T-helper 17 cell (primary cell): ENCODE data around the gene PTPRD. TPM values are rescaled to one million over a fixed set of nuclear protein-coding genes. Genes with fewer than 3 reads are reported as not detected.

ENCODE experiments used
- ATAC-seq: fragments of 150-1000 bp; cut with Tn5 transposase; 2 replicates; pipeline ENCODE4 v1.10.0; 2021; ENCODE audit warnings: mild to moderate bottlenecking, moderate library complexity
- DNase-seq, 3 donors: peaks; one replicate each; pipeline versions ENCODE4 v3.0.0 to v3.0.0-alpha.2; 2020 to 2021
- H3K9me3 ChIP-seq: one replicate; pipeline ENCODE4 v1.7.0; 2013; ENCODE audit warnings: low read length, mild to moderate bottlenecking; ENCODE audit not compliant: control insufficient read depth, poor library complexity, severe bottlenecking
- H3K27ac Mint-ChIP-seq: one replicate; pipeline ENCODE4 v1.8.0; 2022; ENCODE audit warnings: mild to moderate bottlenecking, moderate library complexity, mixed read lengths
- H3K27me3 Mint-ChIP-seq: one replicate; pipeline ENCODE4 v1.8.0; 2022; ENCODE audit warnings: mixed read lengths
- H3K36me3 Mint-ChIP-seq: one replicate; pipeline ENCODE4 v1.8.0; 2022; ENCODE audit warnings: low read depth, mixed read lengths
- H3K4me1 Mint-ChIP-seq: one replicate; pipeline ENCODE4 v1.8.0; 2022; ENCODE audit warnings: mild to moderate bottlenecking, mixed read lengths
- H3K4me3 Mint-ChIP-seq: one replicate; pipeline ENCODE4 v1.8.0; 2022; ENCODE audit warnings: mild to moderate bottlenecking, moderate library complexity, mixed read lengths
- total RNA-seq, 4 donors: library from RNA in 2 of 4; stranded (reverse) in 2 of 4; gene quantifications; one replicate each; pipeline ENCODE4 v1.2.3 and lab custom pipeline; 2022 to 2026

PTPRD gene
- total RNA-seq, 2 donors from 2014 or later = not detected

- no peak overlapping the region for H3K27ac Mint-ChIP-seq
- no peaks in the 10 kb centered on the region for H3K36me3 Mint-ChIP-seq
- no peak overlapping the region for H3K4me3 Mint-ChIP-seq
- ATAC-seq (no peak), DNase-seq (no peak)
- peaks cover 16% of the 10 kb centered on the region for H3K27me3 Mint-ChIP-seq
- no peaks in the 10 kb centered on the region for H3K9me3 ChIP-seq
- peaks cover 2% of the 10 kb centered on the region for H3K4me1 Mint-ChIP-seq
Observed at GRCh38 chr9:8831568-8831967, 1781.2 kb downstream of the PTPRD start.

GRCh38 chr9:8826281-8826680 lies 1786.5 kb downstream of the PTPRD start:
- Mint-ChIP-seq H3K27ac (no peak overlapping the region), H3K4me1 (peaks cover under 1% of the 10 kb centered on the region), H3K36me3 (no peaks in the 10 kb centered on the region), H3K4me3 (no peak overlapping the region), H3K27me3 (no peaks in the 10 kb centered on the region)
- no peaks in the 10 kb centered on the region for H3K9me3 ChIP-seq
- DNase-seq = no peak
- no peak for ATAC-seq

- ATAC-seq = no peak
- H3K27me3 Mint-ChIP-seq = no peaks in the 10 kb centered on the region
- H3K36me3 Mint-ChIP-seq = no peaks in the 10 kb centered on the region
- H3K27ac Mint-ChIP-seq = no peak overlapping the region
- DNase-seq = no peak
- H3K4me3 Mint-ChIP-seq = no peak overlapping the region
- no peaks in the 10 kb centered on the region for H3K9me3 ChIP-seq
- peaks cover 3% of the 10 kb centered on the region for H3K4me1 Mint-ChIP-seq
Observed at GRCh38 chr9:8825585-8826147, 1787.1 kb downstream of the PTPRD start.

- H3K27ac Mint-ChIP-seq = no peak overlapping the region
- H3K36me3 Mint-ChIP-seq = no peaks in the 10 kb centered on the region
- H3K27me3 Mint-ChIP-seq = no peaks in the 10 kb centered on the region
- H3K4me1 Mint-ChIP-seq = peaks cover 3% of the 10 kb centered on the region
- DNase-seq = no peak
- H3K4me3 Mint-ChIP-seq = no peak overlapping the region
- ATAC-seq = no peak
- no peaks in the 10 kb centered on the region for H3K9me3 ChIP-seq
Observed at GRCh38 chr9:8823131-8823895, 1789.5 kb downstream of the PTPRD start.

- Mint-ChIP-seq H3K4me1 (peaks cover 3% of the 10 kb centered on the region), H3K4me3 (no peak overlapping the region), H3K27ac (no peak overlapping the region), H3K36me3 (no peaks in the 10 kb centered on the region), H3K27me3 (no peaks in the 10 kb centered on the region)
- ATAC-seq (no peak), DNase-seq (no peak)
- H3K9me3 ChIP-seq = no peaks in the 10 kb centered on the region
Observed at GRCh38 chr9:8822667-8823025, 1790.2 kb downstream of the PTPRD start.

GRCh38 chr9:8821910-8822666 lies 1790.7 kb downstream of the PTPRD start:
- ATAC-seq (no peak), DNase-seq (no peak)
- H3K36me3 Mint-ChIP-seq = no peaks in the 10 kb centered on the region
- no peak overlapping the region for H3K4me3 Mint-ChIP-seq
- H3K27me3 Mint-ChIP-seq = no peaks in the 10 kb centered on the region
- H3K27ac Mint-ChIP-seq = peak overlapping the region; percentile 14
- no peaks in the 10 kb centered on the region for H3K9me3 ChIP-seq
- peaks cover 3% of the 10 kb centered on the region for H3K4me1 Mint-ChIP-seq

GRCh38 chr9:8817335-8817734 lies 1795.5 kb downstream of the PTPRD start:
- no peak overlapping the region for H3K27ac Mint-ChIP-seq
- no peaks in the 10 kb centered on the region for H3K36me3 Mint-ChIP-seq
- peaks cover 3% of the 10 kb centered on the region for H3K4me1 Mint-ChIP-seq
- DNase-seq (no peak), ATAC-seq (no peak)
- no peak overlapping the region for H3K4me3 Mint-ChIP-seq
- no peaks in the 10 kb centered on the region for H3K9me3 ChIP-seq
- no peaks in the 10 kb centered on the region for H3K27me3 Mint-ChIP-seq

GRCh38 chr9:8816361-8816760 lies 1796.4 kb downstream of the PTPRD start:
- ATAC-seq (no peak), DNase-seq (no peak)
- peaks cover 5% of the 10 kb centered on the region for H3K27me3 Mint-ChIP-seq
- H3K9me3 ChIP-seq = no peaks in the 10 kb centered on the region
- no peak overlapping the region for H3K4me3 Mint-ChIP-seq
- no peak overlapping the region for H3K27ac Mint-ChIP-seq
- no peaks in the 10 kb centered on the region for H3K36me3 Mint-ChIP-seq
- peaks cover 3% of the 10 kb centered on the region for H3K4me1 Mint-ChIP-seq

- Mint-ChIP-seq H3K36me3 (no peaks in the 10 kb centered on the region), H3K27me3 (peaks cover 9% of the 10 kb centered on the region), H3K27ac (no peak overlapping the region), H3K4me3 (no peak overlapping the region), H3K4me1 (no peaks in the 10 kb centered on the region)
- ATAC-seq (no peak), DNase-seq (no peak)
- H3K9me3 ChIP-seq = no peaks in the 10 kb centered on the region
Observed at GRCh38 chr9:8815931-8816330, 1796.9 kb downstream of the PTPRD start.

GRCh38 chr9:8815219-8815618 lies 1797.6 kb downstream of the PTPRD start:
- Mint-ChIP-seq H3K4me1 (no peaks in the 10 kb centered on the region), H3K27ac (no peak overlapping the region), H3K36me3 (no peaks in the 10 kb centered on the region), H3K27me3 (peaks cover 12% of the 10 kb centered on the region), H3K4me3 (no peak overlapping the region)
- no peak for DNase-seq
- H3K9me3 ChIP-seq = no peaks in the 10 kb centered on the region
- ATAC-seq = no peak

- H3K27me3 Mint-ChIP-seq = peaks cover 12% of the 10 kb centered on the region
- H3K4me1 Mint-ChIP-seq = no peaks in the 10 kb centered on the region
- H3K36me3 Mint-ChIP-seq = no peaks in the 10 kb centered on the region
- DNase-seq (no peak), ATAC-seq (no peak)
- H3K27ac Mint-ChIP-seq = no peak overlapping the region
- H3K4me3 Mint-ChIP-seq = no peak overlapping the region
- no peaks in the 10 kb centered on the region for H3K9me3 ChIP-seq
Observed at GRCh38 chr9:8812888-8813287, 1799.9 kb downstream of the PTPRD start.

GRCh38 chr9:8809741-8810140 lies 1803.1 kb downstream of the PTPRD start:
- H3K36me3 Mint-ChIP-seq = no peaks in the 10 kb centered on the region
- no peak overlapping the region for H3K27ac Mint-ChIP-seq
- H3K4me3 Mint-ChIP-seq = no peak overlapping the region
- no peak for ATAC-seq
- no peaks in the 10 kb centered on the region for H3K9me3 ChIP-seq
- H3K27me3 Mint-ChIP-seq = peaks cover 18% of the 10 kb centered on the region
- no peaks in the 10 kb centered on the region for H3K4me1 Mint-ChIP-seq
- DNase-seq = no peak

GRCh38 chr9:8806150-8806549 lies 1806.7 kb downstream of the PTPRD start:
- Mint-ChIP-seq H3K27me3 (peaks cover 11% of the 10 kb centered on the region), H3K27ac (no peak overlapping the region), H3K4me3 (no peak overlapping the region), H3K36me3 (no peaks in the 10 kb centered on the region), H3K4me1 (no peaks in the 10 kb centered on the region)
- no peaks in the 10 kb centered on the region for H3K9me3 ChIP-seq
- DNase-seq = no peak
- ATAC-seq = no peak
